Measurements from ENCODE around the gene SLC2A4.

SLC2A4 gene

GRCh38 chr17:7246779-7247178, 34.7 kb upstream of the SLC2A4 start:
- ATAC-seq (ENCODE audit: insufficient read depth, low read depth) (no peak), DNase-seq (no peak)
- H3K9ac ChIP-seq (ENCODE audit: low read depth, low read length), result no peak overlapping the region

GRCh38 chr17:7248796-7249195, 32.7 kb upstream of the SLC2A4 start:
- Histone ChIP-seq H3K27me3 (ENCODE audit: insufficient read depth, low read length, poor library complexity) (no peaks in the 10 kb centered on the region), H3K27ac (ENCODE audit: low read length) (peak overlapping the region; percentile 18; the same call in 1 of the 2 replicates), H3K4me1 (ENCODE audit: insufficient read depth, low read length) (peaks cover 45% of the 10 kb centered on the region), H3K9ac (ENCODE audit: low read depth, low read length) (peak overlapping the region; percentile 88), H3K9me3 (ENCODE audit: insufficient read depth, low read length, severe bottlenecking) (no peaks in the 10 kb centered on the region), H3K36me3 (ENCODE audit: insufficient read depth, low read length) (peaks cover 40% of the 10 kb centered on the region), H3K4me3 (ENCODE audit: low read depth in 1 of 2, low read length in 2 of 2) (peak overlapping the region in 1 of 2 experiments; percentile 7; a peak in 1 of 4 replicates), H3K4me2 (ENCODE audit: insufficient read depth, low read length) (peak overlapping the region; percentile 79), H4K20me1 (ENCODE audit: insufficient read depth, low read length) (peaks cover 46% of the 10 kb centered on the region), H2AFZ (ENCODE audit: low read depth, low read length) (no peak overlapping the region), H3K79me2 (ENCODE audit: insufficient read depth, low read length) (peaks cover 76% of the 10 kb centered on the region)
- TF ChIP-seq CTCF (IDR thresholded peaks at IDR 0.05; ENCODE audit: borderline replicate concordance, extremely low read depth, low read length, poor library complexity, severe bottlenecking) (no peak), EZH2 (IDR thresholded peaks at IDR 0.05; ENCODE audit: borderline replicate concordance, low read depth, low read length, severe bottlenecking) (no peak)
- ATAC-seq (ENCODE audit: insufficient read depth, low read depth) (no peak), DNase-seq (no peak)

More at GRCh38 chr17:7246779-7247178, 34.7 kb upstream of the SLC2A4 start:
- no peak for TF ChIP-seq CTCF (IDR thresholded peaks at IDR 0.05; ENCODE audit: borderline replicate concordance, extremely low read depth, low read length, poor library complexity, severe bottlenecking)
- TF ChIP-seq EZH2 (IDR thresholded peaks at IDR 0.05; ENCODE audit: borderline replicate concordance, low read depth, low read length, severe bottlenecking), result no peak
- no peak overlapping the region for H2AFZ ChIP-seq (ENCODE audit: low read depth, low read length)
- no peak overlapping the region for H3K4me2 ChIP-seq (ENCODE audit: insufficient read depth, low read length)
- H3K27ac ChIP-seq (ENCODE audit: low read length), result no peak overlapping the region
- no peak overlapping the region for H3K4me3 ChIP-seq (ENCODE audit: low read depth in 1 of 2, low read length in 2 of 2)
- H3K4me1 ChIP-seq (ENCODE audit: insufficient read depth, low read length), result peaks cover 44% of the 10 kb centered on the region
- H4K20me1 ChIP-seq (ENCODE audit: insufficient read depth, low read length), result peaks cover 50% of the 10 kb centered on the region
- no peaks in the 10 kb centered on the region for H3K9me3 ChIP-seq (ENCODE audit: insufficient read depth, low read length, severe bottlenecking)
- H3K36me3 ChIP-seq (ENCODE audit: insufficient read depth, low read length), result peaks cover 39% of the 10 kb centered on the region
- H3K79me2 ChIP-seq (ENCODE audit: insufficient read depth, low read length), result peaks cover 70% of the 10 kb centered on the region
- no peaks in the 10 kb centered on the region for H3K27me3 ChIP-seq (ENCODE audit: insufficient read depth, low read length, poor library complexity)

- peaks cover 79% of the 10 kb centered on the region for H3K79me2 ChIP-seq (ENCODE audit: insufficient read depth, low read length)
- H4K20me1 ChIP-seq (ENCODE audit: insufficient read depth, low read length), result peaks cover 46% of the 10 kb centered on the region
- TF ChIP-seq EZH2 (IDR thresholded peaks at IDR 0.05; ENCODE audit: borderline replicate concordance, low read depth, low read length, severe bottlenecking) (no peak), CTCF (IDR thresholded peaks at IDR 0.05; ENCODE audit: borderline replicate concordance, extremely low read depth, low read length, poor library complexity, severe bottlenecking) (no peak)
- no peak overlapping the region for H2AFZ ChIP-seq (ENCODE audit: low read depth, low read length)
- H3K27me3 ChIP-seq (ENCODE audit: insufficient read depth, low read length, poor library complexity), result no peaks in the 10 kb centered on the region
- peaks cover 39% of the 10 kb centered on the region for H3K36me3 ChIP-seq (ENCODE audit: insufficient read depth, low read length)
- peak overlapping the region; percentile 88 for H3K9ac ChIP-seq (ENCODE audit: low read depth, low read length)
- DNase-seq (no peak), ATAC-seq (ENCODE audit: insufficient read depth, low read depth) (no peak)
- H3K4me3 ChIP-seq (ENCODE audit: low read depth in 1 of 2, low read length in 2 of 2), result peak overlapping the region in 1 of 2 experiments; percentile 7; a peak in 2 of 4 replicates
- no peaks in the 10 kb centered on the region for H3K9me3 ChIP-seq (ENCODE audit: insufficient read depth, low read length, severe bottlenecking)
- peaks cover 46% of the 10 kb centered on the region for H3K4me1 ChIP-seq (ENCODE audit: insufficient read depth, low read length)
- H3K27ac ChIP-seq (ENCODE audit: low read length), result 0 out of 2 replicates have a peak overlapping the region, but pooled peaks have one; percentile 18
- peak overlapping the region; percentile 79 for H3K4me2 ChIP-seq (ENCODE audit: insufficient read depth, low read length)
These were observed 32.3 kb upstream of the SLC2A4 start for GRCh38 chr17:7249214-7249613.
